Heart left ventricle (tissue), 13 donors: ENCODE data around the gene WFIKKN2.

Experiments used
- POLR2A ChIP-seq, 2 donors: fragments of 450-650 bp; IDR thresholded peaks; one replicate each; pipeline ENCODE4 v1.6.1; 2017; ENCODE audit warnings: antibody characterized with exemption in 2 of 2, mild to moderate bottlenecking in 2 of 2, moderate library complexity in 2 of 2
- TF ChIP-seq, protein P1 (sequence below), 12 donors: fragments of 200-600 bp; sonication (generic) in 4 of 12; IDR thresholded peaks; one replicate each; pipeline versions ENCODE4 v1.5.0 to v1.8.0; 2018 to 2022; ENCODE audit warnings: antibody characterized with exemption in 12 of 12, mild to moderate bottlenecking in 5 of 12
- donor health status: ischemic (EF 13 %, LVEDD 7.1; RV severe dilation, severe dysfunction).
- donor health status: DM: no; HTN: yes; CAD: no.
- donor health status: DM: no; HTN: no; CAD: no.
- donor health status: ischemic (EF 25% LVEDD 6.9; RV normal size, moderate dysfunction).
- donor health status: ischemic (EF 25% LVEDD 5.7; RV mildly dilated, moderate dysfunction).
- donor health status: ischemic (EF 35%, LVEDD 5.7; RV mildly dilated, moderate dysfunction).
- donor health status: nonischemic (EF 11% LVEDD 7.7; RV severe dilation, severe dysfunction).
- donor health status: DM: yes; HTN: yes; CAD: no.
- donor health status: PGD.
- donor health status: ischemic (EF 29% LVEDD 5.4; RV normal size, mild dysfunction).
- donor health status: nonischemic (EF 23%, LVEDD 6.1; RV moderate dilation, normal function).

GRCh38 chr17:50816271-50816670, 19.1 kb upstream of the WFIKKN2 start:
- TF ChIP-seq, protein P1, sequence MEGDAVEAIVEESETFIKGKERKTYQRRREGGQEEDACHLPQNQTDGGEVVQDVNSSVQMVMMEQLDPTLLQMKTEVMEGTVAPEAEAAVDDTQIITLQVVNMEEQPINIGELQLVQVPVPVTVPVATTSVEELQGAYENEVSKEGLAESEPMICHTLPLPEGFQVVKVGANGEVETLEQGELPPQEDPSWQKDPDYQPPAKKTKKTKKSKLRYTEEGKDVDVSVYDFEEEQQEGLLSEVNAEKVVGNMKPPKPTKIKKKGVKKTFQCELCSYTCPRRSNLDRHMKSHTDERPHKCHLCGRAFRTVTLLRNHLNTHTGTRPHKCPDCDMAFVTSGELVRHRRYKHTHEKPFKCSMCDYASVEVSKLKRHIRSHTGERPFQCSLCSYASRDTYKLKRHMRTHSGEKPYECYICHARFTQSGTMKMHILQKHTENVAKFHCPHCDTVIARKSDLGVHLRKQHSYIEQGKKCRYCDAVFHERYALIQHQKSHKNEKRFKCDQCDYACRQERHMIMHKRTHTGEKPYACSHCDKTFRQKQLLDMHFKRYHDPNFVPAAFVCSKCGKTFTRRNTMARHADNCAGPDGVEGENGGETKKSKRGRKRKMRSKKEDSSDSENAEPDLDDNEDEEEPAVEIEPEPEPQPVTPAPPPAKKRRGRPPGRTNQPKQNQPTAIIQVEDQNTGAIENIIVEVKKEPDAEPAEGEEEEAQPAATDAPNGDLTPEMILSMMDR (IDR thresholded peaks at IDR 0.05): no peak
- no peak for TF ChIP-seq POLR2A (IDR thresholded peaks at IDR 0.05)
